Right lobe of liver (tissue), 4 donors: Measurements from ENCODE around the gene OR4F6.
"Not testable (repeated sequence)": the region's sequence is repeated elsewhere in the genome, so short reads cannot be mapped to it uniquely, and the experiment has no call there.

Source experiments
- CTCF ChIP-seq, 4 donors: fragments of 200-600 bp in 3 of 4; fragments of 450-650 bp in 1 of 4; IDR thresholded peaks; one replicate each; pipeline versions ENCODE4 v1.5.1 to v1.8.0; 2016 to 2022; ENCODE audit warnings: antibody characterized with exemption in 4 of 4, mild to moderate bottlenecking in 2 of 4
- POLR2A ChIP-seq: fragments of 450-650 bp; IDR thresholded peaks from one replicate; pipeline ENCODE4 v1.6.1; 2017; ENCODE audit warnings: antibody characterized with exemption, mild to moderate bottlenecking
- donor health status: DM: no; HTN: no; CAD: no.
- donor health status: DM: no; HTN: no; CAD: no.
- donor health status: DM: no; HTN: yes; CAD: no.

- TF ChIP-seq POLR2A; CTCF (IDR thresholded peaks at IDR 0.05): not testable (repeated sequence)
These were observed 24.7 kb upstream of the OR4F6 start for GRCh38 chr15:101778576-101778975.
